Upper lobe of left lung (tissue), 4 donors: ENCODE results near the gene FGGY.

Experiments
- EP300 ChIP-seq, 4 donors: sonication (generic); formaldehyde crosslinking; IDR thresholded peaks; one replicate each; pipeline ENCODE4 v1.5.1; 2017; ENCODE audit warnings: antibody characterized with exemption in 4 of 4, control low read depth in 2 of 4
- POLR2A ChIP-seq, 4 donors: fragments of 450-650 bp; IDR thresholded peaks; one replicate each; pipeline ENCODE4 v1.5.1; 2016 to 2017; ENCODE audit warnings: antibody characterized with exemption in 4 of 4, mild to moderate bottlenecking in 2 of 4
- TF ChIP-seq, protein P1 (sequence below), 6 experiments: fragments of 450-650 bp in 4 of 6; fragments of 200-600 bp in 2 of 6; sonication (generic) in 2 of 6; IDR thresholded peaks; one replicate each; pipeline ENCODE4 v1.5.1; 2016 to 2019; ENCODE audit warnings: antibody characterized with exemption in 6 of 6

DNA sequence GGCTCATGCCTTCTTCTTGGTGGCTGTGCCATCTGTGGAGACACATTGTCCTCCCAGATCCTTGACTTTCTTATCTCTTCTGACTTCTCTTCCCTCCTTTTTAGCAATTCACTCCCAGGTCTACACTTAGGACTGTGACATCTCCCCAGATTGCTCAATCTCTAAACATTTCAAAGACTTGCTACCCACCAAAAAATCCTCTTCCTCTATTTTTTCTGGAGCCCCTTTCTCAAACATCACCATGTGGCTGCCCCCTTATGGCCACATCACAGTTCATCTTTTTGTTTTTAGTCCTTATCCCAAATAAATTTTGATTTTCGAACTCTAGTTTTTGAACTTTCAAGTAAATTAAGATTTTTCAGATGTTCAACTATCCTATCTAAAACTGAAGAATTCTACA is 369.2 kb downstream of the FGGY start:
- TF ChIP-seq, protein P1, sequence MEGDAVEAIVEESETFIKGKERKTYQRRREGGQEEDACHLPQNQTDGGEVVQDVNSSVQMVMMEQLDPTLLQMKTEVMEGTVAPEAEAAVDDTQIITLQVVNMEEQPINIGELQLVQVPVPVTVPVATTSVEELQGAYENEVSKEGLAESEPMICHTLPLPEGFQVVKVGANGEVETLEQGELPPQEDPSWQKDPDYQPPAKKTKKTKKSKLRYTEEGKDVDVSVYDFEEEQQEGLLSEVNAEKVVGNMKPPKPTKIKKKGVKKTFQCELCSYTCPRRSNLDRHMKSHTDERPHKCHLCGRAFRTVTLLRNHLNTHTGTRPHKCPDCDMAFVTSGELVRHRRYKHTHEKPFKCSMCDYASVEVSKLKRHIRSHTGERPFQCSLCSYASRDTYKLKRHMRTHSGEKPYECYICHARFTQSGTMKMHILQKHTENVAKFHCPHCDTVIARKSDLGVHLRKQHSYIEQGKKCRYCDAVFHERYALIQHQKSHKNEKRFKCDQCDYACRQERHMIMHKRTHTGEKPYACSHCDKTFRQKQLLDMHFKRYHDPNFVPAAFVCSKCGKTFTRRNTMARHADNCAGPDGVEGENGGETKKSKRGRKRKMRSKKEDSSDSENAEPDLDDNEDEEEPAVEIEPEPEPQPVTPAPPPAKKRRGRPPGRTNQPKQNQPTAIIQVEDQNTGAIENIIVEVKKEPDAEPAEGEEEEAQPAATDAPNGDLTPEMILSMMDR (IDR thresholded peaks at IDR 0.05): no peak
- TF ChIP-seq EP300 (IDR thresholded peaks at IDR 0.05) (no peak), POLR2A (IDR thresholded peaks at IDR 0.05) (no peak)
